CD4-positive, alpha-beta T cell treated with Interleukin-6 for 4 hours (primary cell): ENCODE results near the gene SLX4IP.
"Not testable (repeated sequence)": the region's sequence is repeated elsewhere in the genome, so short reads cannot be mapped to it uniquely, and the experiment has no call there.

Experiments used
- DNase-seq: peaks from one replicate; pipeline ENCODE4 v3.0.0-alpha.2; 2020; ENCODE audit warnings: mixed read lengths

Gene SLX4IP

GRCh38 chr20:10579942-10580341 lies 144.8 kb downstream of the SLX4IP start:
- no peak for DNase-seq

- DNase-seq = no peak
Measured at GRCh38 chr20:10580700-10581099, 145.6 kb downstream of the SLX4IP start.

GRCh38 chr20:10581823-10582222 lies 146.7 kb downstream of the SLX4IP start:
- DNase-seq = no peak

- no peak for DNase-seq
Measured at GRCh38 chr20:10584371-10584770, 149.3 kb downstream of the SLX4IP start.

- no peak for DNase-seq
Measured at GRCh38 chr20:10585308-10585707, 150.2 kb downstream of the SLX4IP start.

GRCh38 chr20:10586296-10586695 lies 151.2 kb downstream of the SLX4IP start:
- DNase-seq = no peak

- not testable (repeated sequence) for DNase-seq
Measured at GRCh38 chr20:10590446-10590845, 155.3 kb downstream of the SLX4IP start.

- DNase-seq = no peak
Measured at GRCh38 chr20:10590950-10591671, 156.0 kb downstream of the SLX4IP start.

- DNase-seq = no peak
Measured at GRCh38 chr20:10591946-10592521, 156.9 kb downstream of the SLX4IP start.

- DNase-seq = no peak
Measured at GRCh38 chr20:10594296-10594868, 159.3 kb downstream of the SLX4IP start.

- no peak for DNase-seq
Measured at GRCh38 chr20:10595266-10595665, 160.2 kb downstream of the SLX4IP start.

GRCh38 chr20:10595985-10596384 lies 160.9 kb downstream of the SLX4IP start:
- no peak for DNase-seq

GRCh38 chr20:10596710-10597121 lies 161.6 kb downstream of the SLX4IP start:
- no peak for DNase-seq

GRCh38 chr20:10597637-10598036 lies 162.5 kb downstream of the SLX4IP start:
- no peak for DNase-seq

GRCh38 chr20:10602221-10602871 lies 167.2 kb downstream of the SLX4IP start:
- no peak for DNase-seq

- no peak for DNase-seq
Measured at GRCh38 chr20:10603378-10603777, 168.3 kb downstream of the SLX4IP start.

- no peak for DNase-seq
Measured at GRCh38 chr20:10603971-10604864, 169.1 kb downstream of the SLX4IP start.

GRCh38 chr20:10604865-10605440 lies 169.8 kb downstream of the SLX4IP start:
- no peak for DNase-seq

- no peak for DNase-seq
Measured at GRCh38 chr20:10605547-10606195, 170.6 kb downstream of the SLX4IP start.

GRCh38 chr20:10609276-10609675 lies 174.2 kb downstream of the SLX4IP start:
- DNase-seq = no peak

- no peak for DNase-seq
Measured at GRCh38 chr20:10609770-10610169, 174.7 kb downstream of the SLX4IP start.

GRCh38 chr20:10610251-10610650 lies 175.1 kb downstream of the SLX4IP start:
- DNase-seq = no peak
